Activated CD4-positive, alpha-beta T cell treated with anti-CD3 and anti-CD28 coated beads, Interleukin-2, amount 50 U/mL, for 48 hours (primary cell): ENCODE measurements around the gene PNPLA1.

Experiments used
- DNase-seq, 2 experiments: peaks; one replicate each; pipeline ENCODE4 v3.0.0-alpha.2; 2020

PNPLA1 gene, protein sequence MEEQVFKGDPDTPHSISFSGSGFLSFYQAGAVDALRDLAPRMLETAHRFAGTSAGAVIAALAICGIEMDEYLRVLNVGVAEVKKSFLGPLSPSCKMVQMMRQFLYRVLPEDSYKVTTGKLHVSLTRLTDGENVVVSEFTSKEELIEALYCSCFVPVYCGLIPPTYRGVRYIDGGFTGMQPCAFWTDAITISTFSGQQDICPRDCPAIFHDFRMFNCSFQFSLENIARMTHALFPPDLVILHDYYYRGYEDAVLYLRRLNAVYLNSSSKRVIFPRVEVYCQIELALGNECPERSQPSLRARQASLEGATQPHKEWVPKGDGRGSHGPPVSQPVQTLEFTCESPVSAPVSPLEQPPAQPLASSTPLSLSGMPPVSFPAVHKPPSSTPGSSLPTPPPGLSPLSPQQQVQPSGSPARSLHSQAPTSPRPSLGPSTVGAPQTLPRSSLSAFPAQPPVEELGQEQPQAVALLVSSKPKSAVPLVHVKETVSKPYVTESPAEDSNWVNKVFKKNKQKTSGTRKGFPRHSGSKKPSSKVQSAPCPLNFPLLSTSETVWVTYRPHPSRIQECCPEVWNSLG

DNA sequence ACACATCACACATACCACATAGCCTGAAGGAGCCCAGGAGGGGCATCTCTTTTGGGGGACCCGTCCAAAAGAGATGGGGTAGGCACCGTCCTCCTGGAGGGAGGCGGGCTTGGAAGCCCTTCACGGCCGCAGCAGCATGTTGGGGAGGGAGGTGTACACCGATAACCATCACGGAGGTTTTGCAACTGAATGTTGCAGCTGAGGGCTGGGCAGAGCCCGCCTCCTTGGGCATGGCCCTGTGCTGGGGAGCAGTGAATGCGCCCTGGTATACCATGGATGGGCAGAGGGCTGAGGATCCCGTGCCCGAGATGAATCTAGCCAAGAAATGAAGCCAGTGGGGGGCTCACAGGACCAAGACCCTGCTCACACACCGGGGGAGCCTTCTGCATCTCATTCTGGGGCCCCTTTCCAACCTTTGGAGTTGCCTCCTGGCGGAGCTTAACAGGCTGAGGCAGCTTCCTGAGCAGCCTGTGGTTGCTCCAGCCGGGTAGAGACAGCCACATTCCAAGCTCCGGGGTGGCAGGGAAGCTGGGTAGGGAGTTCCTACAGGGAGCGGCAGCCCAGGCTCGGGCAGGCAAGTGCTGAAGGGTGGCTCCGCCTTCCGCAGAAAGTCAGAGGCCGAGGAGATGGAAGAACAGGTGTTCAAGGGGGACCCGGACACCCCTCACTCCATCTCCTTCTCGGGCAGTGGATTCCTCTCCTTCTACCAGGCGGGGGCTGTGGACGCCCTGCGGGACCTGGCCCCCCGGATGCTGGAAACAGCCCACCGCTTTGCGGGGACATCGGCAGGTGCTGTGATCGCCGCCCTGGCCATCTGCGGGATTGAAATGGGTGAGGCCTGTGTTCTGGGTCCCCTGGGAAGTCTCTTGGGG, at the start of gene PNPLA1:
PNPLA1 (plus strand) TSS at position 227 of the 872 bp plus-strand sequence; CDS start at position 627, 400 bp downstream.
- DNase-seq, result no peak

DNA sequence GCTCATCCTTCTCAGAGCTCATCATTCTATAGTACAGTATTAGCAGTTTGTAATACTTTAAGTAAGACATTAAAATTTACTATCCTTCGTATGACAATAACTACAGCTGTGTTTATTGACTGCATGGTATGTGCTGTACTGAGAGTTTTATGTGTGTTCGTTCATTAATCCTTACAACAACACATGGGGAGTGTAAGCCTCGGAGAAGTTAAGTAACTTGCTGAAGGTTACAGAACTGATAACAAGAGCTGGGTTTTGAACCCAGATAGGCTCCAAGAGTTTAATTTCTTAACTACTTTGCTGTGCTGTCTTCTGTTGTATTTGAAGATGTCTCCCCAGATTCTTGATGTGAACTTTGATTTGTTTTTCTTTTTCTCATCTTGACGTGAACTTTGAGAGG, 49.6 kb upstream of the PNPLA1 start:
- no peak for DNase-seq

DNA sequence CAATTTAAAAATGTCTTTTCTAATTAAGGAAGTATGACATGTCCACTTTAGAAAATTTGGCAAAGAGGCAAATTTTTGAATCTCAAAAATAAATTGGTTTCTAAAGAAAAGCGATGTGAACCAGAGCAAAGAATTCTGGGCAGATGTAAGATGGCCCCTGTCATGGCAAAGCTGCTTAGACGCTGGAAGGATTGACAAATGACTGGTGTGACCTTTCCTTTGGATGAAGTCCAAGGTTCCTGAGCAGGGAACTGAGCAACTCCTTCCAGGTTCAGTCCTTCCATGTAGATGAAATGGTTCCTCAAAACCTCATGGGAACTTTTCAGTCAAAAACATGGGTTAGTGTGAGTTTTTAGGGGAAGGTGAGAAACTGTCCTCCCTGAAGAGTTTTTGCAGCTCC, 48.2 kb upstream of the PNPLA1 start:
- no peak for DNase-seq

DNA sequence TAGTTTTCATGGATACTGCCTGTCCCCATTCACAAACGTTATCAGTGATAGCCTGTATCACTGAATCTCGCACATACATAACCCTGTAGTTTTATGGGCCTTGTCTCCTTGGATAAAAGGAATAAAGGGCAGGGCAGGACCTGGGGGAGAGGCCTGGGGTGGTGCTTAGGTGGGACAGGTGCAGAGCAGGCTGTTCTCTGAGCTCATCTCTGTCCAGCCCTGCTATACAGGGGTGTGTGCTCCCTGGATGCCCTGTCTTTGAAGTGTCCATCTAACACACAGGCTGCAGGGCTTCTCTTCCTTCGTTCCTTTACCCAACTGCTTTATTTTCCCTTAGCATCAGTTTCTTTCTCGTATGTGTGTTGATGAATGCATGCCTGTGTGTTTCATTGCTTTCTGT, 46.9 kb upstream of the PNPLA1 start:
- no peak for DNase-seq

DNA sequence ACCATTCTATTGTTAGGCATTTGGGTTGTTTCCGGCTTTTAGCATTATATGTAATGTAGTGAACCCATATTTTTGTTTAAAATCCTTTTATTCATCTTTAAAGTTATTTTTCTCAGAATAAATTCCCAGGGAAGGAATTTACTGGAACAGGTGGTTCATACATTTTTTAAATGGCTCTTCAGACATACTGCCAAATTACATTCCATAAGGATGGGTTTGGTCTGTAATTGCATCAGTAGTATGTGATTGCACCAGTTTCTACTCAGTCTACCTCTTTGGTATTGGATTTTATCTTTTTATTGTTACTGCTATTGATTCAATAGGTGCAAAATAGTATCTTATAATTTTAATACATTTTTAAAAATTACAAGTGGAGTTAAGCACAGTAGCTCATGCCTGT, 46.2 kb upstream of the PNPLA1 start:
- DNase-seq, result no peak

DNA sequence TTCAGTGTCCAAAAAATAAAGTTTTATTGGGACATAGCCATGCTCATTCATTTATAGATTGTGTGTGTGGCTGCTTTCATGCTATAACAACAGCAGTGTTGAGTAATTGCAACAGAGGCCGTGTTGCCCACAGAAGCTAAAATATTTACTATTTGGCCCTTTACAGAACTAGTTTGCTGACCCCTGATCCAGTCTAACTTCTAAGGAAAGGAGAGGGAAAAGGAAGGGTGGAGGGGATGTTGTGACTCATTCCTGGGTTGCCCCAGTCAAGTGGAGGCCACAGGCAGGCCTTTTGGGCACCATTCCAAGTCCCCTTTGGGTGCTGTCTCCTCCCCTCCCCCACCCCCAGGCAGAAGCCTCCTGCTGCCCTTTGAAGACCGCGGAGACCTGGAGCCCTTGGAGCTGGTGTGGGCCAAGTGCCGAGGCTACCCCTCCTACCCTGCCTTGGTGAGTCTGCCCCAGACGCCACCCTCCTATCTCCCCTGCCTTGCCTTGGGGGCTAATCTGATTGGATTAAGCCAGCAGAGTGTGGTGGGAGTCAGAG, 44.9 kb upstream of the PNPLA1 start:
- DNase-seq, result no peak

DNA sequence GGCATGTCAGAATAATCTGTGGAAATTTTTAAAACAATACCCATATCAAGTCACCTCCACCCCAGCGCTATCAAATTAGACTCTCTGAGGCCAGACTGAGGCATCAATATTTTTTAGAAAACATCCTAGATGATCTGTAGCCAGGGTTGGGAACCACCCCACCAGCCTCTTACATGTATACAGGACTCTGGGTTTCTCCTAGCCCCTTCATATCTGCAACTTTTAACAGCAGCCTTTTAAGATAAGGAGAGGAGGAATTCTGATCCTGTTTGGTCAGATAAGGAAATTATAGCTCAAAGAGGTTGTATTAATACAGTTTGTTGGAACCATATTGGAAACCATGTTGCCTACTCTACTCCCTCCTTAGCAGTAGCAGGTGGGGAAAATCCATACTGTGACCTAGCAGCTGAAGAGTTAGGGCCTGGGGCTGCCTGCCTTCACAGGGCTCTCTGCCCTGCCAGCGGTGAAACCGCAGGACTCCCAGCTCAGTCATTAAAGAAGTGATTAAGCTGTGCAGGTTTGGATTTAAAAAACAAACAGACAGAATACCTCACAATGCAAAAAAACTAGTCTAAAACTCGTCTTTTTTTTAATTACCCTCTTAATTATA, 43.3 kb upstream of the PNPLA1 start:
- no peak for DNase-seq

DNA sequence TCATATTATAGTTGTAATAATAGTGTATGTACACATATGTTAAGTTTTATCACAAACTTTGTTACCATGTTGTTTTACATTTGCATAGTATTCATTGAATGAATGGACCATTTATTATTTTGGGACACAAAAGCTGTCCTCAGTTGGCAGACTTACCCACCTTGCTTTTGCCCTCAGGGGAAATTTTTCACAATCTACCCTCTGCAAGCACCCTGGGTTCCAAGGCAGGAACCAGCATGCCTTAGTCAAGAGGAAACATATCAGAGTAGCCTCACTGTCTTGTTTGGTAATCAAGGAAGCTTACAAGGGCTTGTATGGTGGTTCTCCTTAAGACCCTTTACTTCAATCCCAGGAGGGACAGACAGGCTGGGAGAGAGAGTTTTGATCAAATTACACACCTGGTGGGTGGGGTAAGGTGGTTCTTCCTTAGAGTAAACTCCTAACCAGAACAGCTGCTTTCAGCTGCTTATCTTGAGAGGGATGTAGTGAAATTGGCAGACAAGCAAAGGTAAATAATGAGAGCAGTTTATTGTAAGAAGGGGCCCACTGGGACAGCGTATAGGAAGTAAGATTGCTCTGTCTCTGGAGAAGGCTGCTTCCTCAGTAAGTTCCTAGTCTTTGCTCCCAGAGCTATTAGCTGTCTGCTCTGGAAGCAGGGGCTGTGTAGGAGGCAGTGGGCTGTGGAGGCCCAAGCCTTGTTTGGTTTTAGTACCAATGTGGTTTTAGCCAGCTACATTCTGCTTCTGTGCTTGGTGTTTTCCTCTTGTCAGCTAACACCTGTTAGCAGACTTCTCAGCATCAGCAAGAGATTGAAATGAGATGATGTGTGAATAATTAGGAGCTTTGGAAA, 42.3 kb upstream of the PNPLA1 start:
- no peak for DNase-seq

DNA sequence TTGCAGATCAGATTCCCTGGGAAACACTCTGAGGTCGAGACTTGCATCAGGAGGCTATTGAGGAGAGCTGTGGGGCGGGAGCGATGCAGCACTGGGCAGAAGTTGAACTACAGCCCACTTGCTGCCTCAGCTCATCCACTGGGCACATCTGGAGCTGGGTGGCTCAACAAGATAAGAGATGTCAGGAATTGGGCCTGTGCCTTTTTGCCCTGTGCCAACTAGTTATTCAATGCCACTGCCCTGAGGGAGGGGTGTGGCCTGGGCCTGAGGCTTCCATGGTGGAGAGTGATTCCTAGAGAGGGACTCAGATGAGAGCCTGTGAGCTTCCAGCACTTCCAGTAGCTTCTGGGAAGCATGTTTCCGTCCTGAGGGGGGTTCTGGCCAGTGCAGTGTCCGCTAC, 40.6 kb upstream of the PNPLA1 start:
- no peak for DNase-seq

DNA sequence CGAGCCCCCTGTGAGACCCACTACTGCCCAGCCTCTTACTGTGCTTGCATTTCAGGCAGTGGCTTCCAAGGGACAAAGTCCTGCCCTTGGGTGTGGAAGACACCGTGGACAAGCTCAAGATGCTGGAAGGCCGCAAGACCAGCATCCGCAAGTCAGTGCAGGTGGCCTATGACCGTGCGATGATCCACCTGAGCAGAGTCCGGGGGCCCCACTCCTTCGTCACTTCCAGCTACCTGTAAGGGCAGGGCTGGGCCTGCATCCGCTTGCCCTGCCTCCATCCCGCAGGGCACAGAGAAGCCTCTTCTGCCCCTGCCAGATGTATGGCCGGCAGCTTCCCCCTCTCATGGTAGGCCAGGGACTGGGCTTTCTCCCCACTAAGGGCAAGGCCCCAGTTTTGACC, 39.5 kb upstream of the PNPLA1 start:
- DNase-seq, result no peak

DNA sequence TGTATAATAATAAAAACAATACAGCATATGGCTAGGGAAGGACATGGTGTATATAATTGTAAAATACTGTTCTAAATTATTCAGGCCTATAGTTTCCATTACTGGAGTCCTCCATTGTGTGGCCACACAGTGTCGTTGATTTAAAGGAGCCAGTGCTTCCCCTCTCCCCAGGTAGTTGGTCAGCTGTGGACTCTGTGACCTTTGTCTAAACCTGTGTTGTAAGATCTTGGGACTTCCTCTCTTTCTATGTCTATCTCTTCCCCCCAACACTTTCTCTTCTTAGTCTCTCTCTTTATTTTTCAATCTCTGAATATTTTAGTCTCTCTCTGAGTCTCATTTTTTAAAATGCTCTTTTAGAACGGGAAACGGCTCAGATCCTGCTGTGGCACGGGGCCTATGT, 37.7 kb upstream of the PNPLA1 start:
- DNase-seq, result no peak

DNA sequence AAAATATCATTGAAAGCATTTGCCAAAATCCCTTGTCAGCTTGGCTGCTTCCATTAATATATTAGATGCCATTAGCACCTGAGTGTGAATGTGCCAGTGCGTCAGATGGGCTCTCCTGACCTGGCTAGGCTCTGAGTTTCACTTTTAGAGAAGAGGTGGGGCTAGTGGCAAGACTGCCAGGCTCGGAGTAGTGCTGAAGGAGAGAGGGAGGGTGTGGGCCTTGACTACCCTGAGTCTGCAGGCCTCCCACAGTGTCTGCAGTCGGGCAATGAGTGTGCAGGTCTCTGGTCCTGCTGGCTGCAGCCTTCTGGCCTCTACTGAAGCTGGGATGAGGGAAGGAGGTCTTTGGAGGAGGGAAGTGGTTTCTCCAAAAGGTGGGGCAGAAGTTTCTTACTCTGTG, 34.6 kb upstream of the PNPLA1 start:
- no peak for DNase-seq

DNA sequence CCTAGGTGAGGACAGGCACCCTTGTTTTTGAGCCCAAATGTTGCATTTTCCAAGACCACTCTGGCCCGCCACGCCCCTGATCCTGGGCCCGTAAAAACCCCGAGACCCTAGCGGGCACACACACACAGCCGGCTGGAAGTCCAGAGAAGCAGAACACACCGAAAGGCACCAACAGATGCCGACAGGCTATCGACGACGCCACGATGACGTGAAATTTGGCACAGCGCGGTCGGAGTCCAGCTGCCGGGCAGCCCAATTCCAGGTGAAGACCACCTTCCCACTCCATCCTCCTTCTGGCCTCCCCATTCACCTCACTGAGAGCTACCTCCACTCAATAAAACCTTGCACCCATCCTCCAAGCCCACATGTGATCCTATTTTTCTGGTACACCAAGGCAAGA, 34.0 kb upstream of the PNPLA1 start:
- DNase-seq, result no peak

DNA sequence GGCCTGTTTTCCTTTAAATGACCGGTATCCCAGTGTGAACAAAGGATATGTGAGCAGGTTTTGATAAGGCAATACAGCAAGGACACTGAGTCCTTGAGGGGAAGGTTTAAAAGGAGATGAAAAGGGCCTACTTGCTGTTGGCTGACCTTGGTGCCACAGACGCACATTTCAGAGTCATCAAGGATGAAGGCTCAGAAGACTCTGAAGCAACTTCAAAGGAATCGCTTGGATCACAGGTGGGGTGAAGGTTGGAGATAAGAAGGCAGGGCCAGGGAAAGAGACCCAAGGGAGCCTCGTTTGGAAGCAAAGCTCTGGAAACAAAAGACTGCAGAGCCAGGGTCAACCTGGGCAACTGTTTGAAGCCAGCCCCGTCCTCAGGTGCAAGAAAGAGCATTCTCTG, 30.1 kb upstream of the PNPLA1 start:
- DNase-seq, result no peak

DNA sequence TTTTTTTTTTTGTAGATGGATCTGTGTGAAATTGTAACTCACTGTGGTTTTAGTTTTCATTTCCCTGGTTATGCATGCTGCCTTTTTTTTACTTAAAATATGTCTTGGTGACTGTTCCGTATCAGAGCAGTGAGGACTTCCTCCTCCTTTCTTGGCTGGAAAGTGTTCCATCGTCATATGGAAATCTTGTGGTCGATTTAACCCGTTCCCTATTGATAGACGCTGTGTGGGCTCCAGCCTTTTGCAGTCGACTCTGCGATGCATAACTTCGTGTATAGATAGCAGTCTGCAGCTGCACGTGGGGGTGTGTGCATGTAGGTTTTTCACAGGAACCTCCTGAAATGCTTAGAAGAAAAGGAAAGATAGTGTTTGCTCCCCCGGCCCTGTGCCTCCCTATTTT, 28.1 kb upstream of the PNPLA1 start:
- DNase-seq, result peak; percentile 6 to 10

DNA sequence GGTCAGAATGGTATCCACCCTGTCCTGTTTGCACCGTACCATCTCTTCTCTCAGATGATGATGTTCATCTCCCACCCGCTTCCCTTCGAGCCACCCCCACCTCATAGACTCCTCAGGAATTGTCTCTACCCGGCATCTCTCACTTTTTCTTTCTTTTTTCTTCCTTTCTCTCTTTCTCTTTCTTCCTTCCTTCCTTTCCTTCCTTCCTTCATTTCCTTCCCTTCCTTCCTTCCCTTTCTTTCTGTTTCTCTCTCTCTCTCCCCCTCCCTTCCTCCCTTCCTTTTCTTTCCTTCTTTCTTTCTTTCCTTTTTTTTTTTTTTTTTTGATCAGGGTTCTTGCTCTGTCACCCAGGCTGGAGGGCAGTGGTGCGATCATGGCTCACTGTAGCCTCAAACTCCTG, 27.7 kb upstream of the PNPLA1 start:
- DNase-seq, result no peak

DNA sequence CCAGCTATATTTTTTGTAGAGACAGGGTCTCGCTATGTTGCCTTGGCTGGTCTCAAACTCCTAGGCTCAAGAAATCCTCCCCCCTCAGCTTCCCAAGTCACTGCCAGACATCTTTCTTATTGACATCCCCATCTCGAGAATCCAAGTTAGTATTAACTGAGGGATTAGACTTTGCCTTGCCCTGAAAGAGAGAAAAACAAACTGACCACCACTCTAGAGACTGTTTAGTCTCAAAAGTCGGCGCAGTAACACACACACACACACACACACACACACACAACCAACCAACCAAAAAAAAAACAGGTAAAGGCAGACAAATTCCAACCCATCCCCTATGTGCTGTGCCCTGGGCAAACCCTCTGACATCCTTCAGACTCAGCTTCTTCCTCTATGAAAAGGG, 27.2 kb upstream of the PNPLA1 start:
- DNase-seq, result no peak

DNA sequence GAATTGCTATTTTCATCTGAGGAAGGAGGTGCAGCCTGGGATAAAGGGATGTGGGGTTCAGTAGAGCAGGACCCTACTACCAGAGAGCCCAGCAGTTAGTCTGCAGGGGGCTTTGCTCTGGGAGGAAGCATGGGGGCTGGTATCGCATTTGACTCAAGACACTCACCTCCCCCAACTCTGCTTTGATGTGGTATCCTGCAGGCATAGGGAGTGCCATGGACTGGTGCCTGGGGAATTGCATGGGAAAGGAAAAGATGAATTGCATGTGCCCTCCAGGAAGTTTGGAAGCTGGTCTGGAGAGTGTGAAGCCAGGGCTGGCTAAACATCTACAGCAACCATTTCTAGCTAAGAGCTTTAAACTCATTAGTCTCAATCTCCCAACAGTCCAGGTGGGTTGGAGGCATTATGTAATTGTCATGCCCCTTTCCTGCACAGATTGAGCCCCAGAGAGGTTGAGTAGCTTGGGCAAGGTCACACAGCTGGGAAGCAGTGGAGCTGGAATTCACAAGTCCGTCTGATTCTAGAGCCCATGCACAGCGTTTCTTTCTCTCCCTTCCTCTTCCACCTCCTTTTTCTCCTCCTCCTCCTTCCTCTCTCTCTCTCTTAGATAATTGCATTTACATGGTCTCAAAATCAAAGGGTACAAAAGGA, 26.2 kb upstream of the PNPLA1 start:
- no peak for DNase-seq

DNA sequence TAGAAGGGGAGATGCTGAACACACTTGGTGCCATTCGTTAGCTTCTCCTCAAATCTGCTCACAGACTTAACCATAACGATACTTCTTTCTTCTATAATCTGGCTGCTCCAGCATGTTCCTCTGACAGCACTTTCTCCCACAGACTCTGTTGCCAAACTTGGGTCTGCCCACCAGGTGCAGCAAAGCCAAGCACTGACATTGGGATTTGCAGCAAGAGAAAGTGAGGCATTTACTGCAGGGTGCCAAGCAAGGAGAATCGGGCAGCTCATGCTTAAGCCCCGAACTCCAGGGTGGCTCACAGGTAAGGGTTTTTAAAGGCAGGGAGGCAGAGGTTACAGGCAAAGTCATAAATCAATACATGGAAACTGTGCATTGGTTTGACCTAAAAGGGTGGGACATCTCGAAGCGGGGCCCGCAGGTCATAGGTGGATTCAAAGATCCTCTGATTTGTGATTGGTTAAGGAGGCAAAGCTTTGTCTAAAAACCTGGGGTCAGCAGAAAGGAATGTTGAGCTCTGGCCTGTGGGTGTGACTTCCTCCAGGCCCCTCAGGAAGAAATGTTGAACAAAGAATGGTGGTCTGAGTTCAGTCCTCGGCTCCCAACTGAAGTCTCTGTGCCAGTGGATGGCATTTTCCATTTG, 25.1 kb upstream of the PNPLA1 start:
- no peak for DNase-seq

DNA sequence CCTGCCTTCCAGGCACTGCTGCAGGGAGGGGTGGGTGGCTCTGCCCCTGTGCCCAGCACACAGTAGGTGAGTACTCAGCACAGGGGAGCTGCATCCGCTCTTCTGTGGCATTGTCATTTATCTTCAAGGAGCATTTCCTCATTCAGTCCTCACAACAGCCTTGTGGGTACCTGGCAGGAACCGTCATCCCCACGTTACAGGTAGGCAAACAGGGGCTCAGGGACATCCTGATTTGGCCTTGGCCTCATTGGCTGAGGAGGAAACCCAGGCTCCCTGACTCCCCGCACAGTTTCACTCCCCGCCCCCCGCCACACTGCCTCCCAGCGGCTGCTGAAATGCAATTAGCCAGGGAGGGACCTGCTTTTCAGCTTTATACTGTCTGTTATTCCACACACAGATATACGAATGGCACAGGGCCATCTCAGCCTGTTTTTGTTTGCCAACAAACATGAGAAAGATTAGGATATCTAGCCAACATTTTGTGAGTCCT, 24.2 kb upstream of the PNPLA1 start:
- DNase-seq, result peak in 1 of 2 experiments; percentile 9
